Femur (tissue), 1 donor: ENCODE results near the gene FALEC.

Experiments
- DNase-seq: peaks from one replicate; pipeline ENCODE4 v3.0.0-alpha.2; 2017

FALEC gene

DNA sequence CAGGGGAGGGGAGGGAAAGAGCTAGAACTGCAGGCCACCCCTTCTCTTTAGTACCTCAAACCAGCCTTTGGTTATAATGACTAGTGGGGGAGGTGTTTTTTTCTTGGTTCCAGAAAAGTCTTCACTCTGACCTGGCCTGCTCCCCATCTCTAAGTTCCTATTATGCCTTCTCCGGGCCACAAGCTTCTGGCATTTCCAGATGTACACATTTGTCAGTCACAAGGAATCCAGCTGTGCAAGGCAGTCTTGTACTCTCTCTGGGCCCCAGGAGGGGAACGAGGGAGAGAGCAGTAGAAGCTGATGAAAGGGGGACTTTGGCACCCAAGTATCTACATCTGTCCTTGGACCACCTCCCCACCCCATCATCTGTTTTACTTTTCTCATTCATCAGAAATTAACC is 2.7 kb upstream of the FALEC start:
- no peak for DNase-seq

DNA sequence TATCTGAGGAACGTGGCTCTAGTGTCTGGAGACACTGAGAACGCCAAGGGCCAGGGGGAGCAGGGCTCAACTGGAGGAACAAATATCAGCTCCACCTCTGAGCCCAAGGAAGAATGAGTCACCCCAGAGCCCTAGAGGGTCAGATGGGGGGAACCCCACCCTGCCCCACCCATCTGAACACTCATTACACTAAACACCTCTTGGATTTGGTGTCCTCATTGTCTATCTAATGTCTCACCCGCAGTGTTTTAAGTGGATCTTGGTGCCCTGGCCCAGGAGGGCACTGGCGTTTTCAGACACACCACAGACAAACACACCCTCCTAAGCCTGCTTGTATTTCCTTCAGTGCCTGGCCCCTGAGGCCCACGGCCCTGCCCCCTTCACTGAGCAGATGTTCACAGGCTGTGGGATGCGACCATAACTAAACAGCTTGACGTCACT is 2.2 kb upstream of the FALEC start:
- DNase-seq = no peak

DNA sequence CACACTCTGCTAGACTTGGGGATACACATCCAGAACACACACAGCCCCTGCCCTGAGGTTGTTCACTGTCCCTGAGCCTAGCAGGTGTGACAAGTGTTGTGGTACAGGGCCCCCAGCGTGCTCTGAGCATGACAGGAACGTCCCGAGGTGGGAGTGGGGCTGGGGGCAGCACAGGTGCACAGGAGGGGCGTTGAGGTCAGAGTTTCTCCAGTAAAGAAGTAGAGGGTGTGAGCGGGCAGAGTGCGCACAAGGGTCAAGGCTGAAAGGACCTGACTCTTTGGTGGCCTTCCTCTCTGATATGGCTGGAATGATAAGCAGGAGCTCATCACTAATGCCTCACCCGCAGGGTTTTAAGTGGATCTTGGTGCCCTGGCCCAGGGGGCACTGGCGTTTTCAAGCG is 1.3 kb upstream of the FALEC start:
- no peak for DNase-seq

DNA sequence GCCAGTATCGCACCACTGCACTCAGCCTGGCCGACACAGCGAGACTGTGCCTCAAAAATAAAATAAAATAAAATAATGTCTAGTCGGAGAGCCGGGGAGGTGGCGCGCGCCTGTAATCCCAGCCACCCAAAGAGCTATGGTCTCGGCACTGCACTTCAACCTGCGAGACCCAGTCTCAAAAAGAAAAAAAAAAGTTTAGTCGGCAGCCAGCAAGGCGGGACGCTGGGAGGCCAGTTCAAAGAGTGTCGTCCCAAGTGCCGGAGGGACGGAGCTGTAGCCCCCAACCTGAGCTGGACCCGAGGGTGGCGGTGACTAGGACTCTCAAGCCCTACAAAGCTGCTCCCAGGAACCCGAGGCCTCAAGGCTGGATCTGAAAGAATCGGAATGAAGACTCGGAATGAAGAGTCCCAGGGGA is 632 bp upstream of the FALEC start:
- DNase-seq = no peak

DNA sequence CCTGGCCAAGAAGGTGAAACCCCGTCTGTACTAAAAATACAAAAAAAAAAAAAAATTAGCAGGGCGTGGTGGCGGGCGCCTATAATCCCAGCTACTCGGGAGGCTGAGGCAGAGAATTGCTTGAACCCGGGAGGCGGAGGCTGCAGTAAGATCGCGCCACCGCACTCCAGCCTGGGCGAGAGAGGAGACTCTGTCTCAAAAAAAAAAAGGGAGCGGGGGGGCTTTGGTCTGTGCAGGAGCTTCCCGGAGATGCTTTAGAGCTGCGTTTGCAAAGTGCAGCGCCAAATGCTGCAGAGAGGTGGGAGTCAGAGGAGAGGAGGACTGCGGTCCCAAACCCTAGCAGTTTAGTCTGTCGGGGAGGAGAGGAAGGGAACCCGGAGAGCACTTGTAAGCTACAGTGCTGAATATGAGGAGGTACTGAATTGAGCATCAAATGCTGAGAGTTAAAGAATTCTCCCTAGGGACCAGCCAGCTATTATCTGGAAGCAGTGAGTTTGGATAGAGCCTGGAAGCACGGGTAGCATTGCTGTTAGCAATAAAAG is 569 bp downstream of the FALEC start:
- DNase-seq = no peak

DNA sequence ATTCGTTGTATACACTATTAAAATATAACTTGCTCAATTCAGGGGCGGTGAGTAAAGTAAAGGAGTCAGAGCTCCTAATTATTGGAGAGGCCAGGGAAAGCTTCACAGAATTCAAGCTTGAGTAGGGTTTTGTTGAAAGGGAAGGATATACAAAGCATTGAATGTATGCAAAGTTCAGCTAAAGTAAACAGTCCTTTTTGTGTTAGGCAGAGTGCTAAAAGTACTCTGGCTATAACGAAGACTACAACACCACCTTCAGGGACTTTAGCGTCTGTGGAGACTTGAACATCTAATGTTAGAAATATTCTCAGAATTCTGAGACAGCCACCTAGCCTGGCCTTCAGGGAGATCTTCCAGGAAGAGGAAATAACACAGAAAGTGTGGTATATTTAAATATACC is 1.1 kb downstream of the FALEC start:
- no peak for DNase-seq

DNA sequence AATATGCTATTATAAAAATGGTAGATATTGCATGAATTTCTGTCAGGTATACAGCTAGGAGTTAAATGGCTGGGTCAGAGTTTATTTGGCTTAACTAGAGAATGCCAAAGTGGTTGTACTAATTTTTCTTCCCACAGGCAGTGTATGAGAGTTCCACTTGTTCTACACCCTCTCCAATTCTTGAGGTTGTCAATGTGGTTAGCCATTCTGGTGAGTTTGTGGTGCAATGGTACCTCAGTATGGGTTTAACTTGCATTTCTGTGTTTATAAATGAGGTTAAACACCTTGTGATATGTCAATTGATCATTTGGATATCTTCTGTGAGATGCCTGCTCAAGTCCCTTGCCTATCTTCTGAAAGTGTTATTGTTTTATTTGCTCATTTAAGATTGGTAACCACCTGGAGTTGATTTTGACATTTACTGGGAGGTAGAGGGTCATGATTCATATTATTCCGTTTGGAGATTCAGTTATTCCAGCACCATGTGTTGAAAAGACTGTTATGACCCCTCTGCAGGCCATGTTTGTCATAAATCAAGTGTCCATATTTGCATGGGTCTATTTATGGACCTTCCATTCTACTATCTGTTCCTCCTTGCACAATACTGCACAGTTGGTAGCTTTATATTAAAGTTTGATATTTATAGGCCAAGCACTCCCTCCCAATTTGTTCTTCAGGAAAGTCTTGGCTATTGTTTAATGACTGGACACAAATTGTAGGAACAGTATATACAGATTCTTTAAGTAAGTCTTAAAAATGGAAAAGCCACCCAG is 5.8 kb downstream of the FALEC start:
- DNase-seq = no peak

DNA sequence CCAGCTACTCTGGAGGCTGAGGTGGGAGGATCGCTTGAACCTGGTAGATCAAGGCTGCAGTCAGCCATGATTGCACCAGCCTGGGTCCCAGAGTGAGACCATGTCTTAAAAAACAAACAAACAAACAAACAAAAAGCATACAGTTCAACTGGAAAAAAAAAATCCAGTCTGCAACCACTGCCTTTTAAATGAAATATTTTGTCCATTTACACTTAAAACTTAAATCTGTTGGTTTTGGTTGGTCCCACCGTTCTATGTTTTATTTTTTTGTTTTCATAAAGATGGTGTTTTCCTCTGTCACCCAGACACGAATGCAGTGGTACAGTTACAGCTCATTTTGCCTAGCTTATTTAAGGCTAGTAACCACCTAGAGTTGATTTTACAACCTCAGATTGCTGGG is 9.8 kb downstream of the FALEC start:
- no peak for DNase-seq

DNA sequence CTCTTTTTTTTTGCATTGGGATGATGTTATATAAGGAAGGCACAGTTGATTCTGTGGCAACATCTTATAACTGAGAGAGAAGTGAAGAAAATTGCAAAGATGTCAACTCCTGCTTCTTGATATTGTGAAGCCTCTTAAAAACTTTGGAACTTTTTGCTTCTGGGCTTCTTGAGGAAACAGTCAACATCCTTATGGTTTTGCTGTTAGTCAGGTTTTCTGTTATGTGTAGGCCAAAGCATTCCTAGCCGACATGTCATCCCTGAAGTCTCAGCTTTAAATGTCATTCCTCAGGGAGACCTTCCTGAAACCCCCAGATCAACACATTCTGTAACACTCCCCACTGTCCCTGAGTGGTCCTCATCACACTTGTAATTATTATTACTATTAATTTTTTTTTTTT is 12.6 kb downstream of the FALEC start:
- DNase-seq = no peak

DNA sequence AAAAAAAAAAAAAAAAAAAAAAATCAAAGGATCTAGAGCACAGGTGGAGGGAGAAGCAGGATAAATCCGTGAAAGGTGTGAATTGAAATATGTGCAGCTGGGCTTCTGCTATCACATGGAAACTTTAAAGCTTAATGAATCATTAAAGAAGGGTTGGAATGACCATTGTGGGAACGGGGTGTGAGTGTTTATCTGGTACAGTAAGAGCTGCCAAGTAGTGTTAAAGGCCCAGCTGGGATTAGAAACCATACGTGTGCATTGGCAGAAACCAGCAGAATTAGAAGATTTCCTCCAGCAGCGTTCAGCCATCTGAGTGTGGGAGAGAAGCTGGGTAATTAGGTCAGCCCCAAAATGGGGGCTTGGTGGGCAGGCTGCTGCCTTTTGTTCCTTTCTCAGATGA is 13.5 kb downstream of the FALEC start:
- DNase-seq = no peak

DNA sequence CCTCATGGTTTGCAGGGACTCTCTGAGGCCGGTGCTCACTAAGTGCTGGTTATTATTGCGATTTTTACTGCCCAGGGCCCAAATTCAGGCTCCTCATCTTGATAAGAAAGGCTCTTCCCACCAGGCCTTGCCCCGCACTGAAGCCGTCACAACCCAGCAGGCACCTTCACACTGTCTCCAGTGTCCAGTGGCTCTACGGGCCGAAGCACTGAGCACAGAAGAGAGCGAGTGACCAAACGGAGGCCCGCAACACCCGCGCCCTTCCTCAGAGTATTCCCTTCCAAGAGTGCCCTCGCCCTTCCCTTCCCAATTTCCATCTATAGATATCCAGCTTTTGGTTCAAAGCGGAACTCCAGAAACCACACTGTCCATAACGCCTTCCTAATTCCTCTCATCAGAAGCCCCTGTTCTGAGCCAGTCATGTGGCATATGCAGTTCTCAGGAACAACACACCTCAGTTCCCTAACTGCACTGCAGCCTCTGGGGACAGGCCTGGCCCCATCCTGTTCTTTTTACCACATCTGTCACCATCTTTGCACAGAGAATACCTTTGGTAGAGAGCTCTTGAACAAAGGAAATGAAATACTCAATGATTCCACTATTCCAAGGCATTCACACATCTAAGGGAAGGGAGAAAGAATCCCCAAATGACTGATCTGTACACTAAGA is 15.1 kb downstream of the FALEC start:
- no peak for DNase-seq

DNA sequence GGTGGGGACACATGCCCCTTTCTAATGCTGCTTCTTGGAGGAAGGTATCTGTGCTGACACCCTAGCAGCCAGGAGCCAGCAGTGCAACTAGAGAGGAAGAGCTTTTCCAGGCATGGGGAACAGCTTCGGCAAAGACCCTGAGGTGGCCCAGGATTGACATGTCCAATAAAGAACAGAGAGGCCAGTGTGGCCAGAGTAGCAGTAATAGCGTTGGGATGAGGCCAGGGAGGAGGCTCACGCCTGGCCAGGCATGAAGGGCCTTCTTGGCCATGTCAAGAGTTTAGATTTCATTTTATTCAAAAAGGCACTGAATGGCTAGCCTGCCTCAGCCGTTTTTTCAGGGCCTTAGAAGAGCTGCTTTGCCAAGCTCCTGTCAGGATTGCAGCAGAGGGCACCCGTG is 17.3 kb downstream of the FALEC start:
- no peak for DNase-seq

DNA sequence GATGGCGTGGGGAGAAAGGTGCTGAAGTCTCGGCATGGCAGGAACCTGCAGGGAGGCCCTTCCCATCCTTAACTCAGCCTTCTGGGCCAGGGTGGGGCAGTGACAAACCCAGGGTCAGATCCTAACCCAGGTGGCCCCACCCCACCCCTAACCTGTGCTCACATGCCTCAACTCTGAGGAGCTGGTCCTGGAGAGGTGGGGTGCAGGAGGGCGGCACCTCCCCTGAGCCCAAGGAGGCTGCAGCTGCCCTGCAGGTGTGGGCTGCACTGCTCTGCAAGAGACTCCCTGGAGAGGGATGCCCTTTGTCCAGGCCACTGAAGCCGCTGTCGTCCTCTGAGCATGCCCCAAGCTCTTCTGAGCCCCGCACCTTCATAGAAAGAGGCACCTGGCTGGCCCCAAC is 18.4 kb downstream of the FALEC start:
- no peak for DNase-seq

DNA sequence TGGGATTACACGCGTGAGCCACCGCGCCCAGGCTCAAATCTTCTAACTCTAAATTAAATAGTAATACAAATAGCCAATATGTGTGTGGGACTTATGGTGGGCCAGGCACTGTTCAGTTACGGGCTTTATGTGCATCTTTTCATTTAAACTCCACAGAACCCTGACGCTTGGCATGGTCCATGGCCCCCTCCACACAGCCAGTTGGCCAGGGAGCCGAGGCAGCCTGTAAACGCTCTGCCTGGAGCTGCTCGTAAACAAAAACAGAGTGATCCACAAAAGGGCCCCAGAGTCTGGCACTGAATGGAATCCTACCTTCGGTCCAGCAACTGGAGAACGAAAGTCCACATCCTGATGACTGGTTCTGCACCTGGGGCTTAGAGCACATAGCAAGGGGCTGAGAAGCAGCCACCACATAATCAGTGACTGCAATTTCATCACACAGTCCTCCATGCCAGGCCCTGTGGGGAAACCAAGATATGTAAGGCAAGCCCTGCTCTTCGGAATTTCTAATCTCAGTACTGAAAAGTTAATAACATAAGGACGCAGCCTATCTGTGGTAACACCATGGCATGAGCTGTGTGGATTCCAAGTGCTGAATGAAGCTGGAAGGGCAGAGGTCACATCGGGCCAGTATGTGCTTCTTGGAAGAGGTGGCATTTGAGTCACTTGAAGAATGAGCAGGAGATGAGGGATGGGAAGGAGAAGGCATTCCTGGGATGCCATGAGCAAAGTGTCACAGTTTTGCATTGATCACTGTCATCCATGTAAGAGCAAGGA is 20.1 kb downstream of the FALEC start:
- no peak for DNase-seq

DNA sequence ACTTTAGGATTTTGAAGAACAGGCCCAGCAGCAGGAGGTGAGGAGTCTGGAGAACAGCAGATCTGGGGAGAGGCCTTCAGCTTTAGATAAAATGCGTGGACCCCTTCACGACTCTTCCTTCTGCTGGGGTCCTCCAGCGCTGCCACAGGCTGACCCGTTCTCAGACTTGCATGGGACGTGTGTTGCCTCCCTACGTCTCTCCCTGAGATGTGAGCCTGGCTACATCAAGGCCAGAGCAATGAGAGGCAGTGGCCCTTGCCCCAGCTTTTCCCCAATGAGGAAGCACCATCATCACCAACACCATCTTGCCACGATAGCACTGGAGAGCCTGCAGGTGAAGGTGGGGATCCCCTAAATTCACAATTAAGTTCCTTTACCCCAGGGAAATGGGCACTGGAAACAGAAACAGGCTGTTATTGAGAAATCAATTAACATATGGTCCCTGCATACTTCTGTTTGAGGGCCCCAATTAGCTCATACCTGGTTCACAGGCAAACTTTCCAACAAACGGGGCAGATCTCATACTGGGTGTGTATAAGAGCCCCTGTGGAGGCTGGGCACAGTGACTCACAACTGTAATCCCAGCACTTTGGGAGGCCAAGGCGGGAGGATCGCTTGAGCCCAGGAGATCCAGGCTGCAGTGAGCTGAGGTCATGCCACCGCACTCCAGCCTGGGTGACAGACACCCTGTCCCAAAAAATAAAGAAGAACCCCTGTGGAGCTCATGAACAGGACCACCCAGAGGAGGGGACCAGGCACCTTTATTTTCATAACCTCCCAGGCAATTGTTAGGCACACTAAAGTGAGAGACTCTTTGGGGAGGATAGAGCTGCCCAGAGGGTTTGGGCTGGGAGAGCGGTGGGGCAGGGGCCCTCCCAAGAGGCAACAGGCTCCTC is 21.5 kb downstream of the FALEC start:
- DNase-seq = no peak

DNA sequence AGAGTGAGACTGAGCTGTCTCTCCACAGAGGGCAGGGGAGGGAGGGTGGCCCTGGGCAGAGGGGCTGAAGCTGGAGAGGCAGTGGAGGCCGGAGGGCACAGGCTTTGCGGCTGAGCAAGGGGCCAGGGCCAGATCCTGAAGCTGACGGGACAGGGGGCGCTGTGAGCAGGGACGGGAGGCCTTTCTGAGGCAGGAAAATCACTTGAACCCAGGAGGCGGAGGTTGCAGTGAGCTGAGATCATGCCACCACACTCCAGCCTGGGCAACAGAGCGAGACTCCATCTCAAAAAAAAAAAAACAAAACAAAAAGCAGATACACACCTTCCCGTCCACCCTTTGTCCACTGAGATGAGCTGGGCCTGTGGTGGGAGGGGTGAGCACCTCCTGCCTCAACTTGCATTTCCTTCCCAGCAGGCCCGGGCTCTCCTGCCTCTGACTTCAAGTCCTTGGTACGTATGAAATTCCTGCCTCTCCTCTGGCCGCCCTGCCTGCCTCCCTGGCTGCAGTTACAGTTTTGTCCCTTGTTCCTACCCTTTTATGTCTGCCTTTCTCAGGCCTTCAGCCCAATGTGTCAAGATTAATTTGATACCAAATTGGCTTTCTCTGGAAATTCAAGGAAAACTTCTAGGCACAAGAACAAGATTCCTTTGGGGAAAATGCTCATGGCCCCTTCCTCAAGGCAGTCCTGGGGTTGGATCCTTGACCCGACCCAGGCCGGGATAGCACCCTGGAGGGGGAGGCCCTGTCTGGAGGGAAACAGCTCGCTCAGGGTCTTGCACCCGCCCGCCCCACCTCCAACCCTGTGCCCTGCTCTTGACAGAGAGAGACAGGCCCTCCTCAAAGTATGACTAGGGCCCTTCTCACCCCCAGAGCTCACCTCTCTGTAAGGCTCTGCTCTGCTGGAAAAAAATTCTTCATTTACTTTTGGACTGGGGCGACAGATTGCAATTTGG is 22.5 kb downstream of the FALEC start:
- DNase-seq = no peak

DNA sequence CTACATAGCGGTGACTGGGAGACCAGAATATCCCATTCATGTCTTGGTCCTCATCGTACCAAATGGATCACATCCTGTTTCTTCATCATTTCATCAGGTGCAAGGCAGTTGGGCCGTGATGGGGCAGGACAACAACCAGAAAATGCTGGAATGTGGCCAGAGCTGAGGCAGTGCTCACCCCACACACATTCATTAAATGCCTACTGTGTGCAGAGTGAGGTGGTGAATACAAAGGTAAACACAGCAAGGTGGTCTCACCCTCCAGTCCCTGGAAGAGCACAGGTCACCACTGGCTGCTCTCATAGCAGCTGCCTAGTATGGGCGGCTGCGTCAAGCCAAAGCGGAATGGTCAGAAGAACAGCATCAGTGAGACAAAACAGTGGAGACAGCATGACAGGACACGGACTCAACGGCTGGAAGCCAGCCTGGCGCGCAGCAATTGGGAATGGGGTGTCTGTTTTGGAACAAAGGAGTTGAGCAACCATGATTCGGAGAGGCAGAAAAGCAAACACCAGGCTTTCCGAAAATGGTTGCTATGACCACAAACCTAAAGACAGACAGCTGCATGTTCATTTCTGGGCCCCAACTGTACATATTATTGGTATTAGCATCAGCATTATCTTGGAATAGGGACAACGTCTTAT is 28.1 kb downstream of the FALEC start:
- peak; percentile 75 for DNase-seq

DNA sequence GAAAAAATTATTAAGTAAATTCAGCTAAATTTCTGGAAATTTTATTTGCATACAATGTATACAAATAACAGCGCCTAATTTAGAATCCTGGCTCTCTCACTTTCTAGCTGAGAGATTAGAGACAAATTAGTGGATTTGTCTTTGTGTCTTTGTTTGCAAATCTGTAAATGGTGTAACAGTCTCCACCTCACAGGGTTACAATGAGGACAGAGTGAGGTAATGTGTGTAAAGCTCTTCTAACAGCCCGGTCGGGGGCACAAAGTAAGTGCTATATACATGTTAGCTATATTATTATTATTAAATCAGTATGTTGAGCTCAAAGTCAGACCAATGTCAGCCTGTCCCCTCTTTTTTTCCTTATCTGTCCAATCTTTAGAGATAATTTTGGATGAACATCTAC is 28.7 kb downstream of the FALEC start:
- DNase-seq = no peak

DNA sequence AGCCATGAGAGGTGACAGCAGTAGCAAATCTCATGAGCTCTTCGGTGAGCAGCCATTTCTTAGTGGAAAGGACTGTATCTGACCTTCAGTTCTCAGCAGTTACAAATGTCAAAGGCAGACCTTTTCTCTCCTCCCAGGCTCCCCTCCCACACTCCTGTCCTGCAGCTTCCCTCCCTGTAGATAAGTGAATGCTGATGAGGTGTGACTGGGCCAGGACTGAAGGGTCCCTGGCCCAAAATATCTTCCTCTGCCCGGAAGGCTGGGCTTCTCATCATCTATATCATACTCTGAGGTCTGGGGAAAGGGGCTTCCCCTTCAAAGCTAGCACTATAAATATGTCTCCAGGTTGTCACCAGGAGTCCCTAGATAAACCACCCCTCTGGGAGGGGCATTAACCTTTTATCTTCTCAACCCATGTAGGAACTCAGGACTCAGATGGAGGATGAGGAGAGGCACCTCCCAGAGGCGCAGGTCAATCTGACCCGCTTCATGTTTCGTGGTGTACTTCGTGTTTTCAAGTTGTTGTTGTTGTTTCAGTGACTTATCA is 30.0 kb downstream of the FALEC start:
- DNase-seq = no peak

DNA sequence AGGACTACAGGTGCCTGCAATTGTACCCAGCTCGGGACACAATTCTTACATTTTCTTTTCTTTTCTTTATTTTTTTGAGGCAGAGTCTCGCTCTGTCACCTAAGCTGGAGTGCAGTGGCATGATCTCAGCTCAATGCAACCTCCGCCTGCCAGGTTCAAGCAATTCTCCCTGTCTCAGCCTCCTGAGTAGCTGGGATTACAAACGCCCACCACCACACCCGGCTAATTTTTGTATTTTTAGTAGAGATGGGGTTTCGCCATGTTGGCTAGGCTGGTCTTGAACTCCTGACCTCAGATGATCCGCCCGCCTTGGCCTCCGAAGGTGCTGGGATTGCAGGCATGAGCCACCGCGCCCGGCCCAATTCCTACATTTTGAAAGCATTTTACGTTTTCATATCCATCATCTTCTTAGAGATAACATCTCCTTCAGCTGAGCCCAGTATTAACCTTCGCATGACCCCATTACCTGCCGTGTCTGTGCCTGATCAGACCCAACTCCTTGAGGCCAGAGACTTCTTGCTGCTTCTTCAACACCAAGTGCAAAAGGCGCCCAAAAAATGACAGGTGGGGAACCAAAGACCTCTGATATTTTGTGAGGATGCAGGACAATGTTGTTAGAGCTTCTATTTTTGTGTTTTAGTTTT is 30.9 kb downstream of the FALEC start:
- DNase-seq = no peak
